CD4-positive, alpha-beta T cell treated with Interleukin-1 beta for 1 hour (primary cell): ENCODE results near the gene OSBPL6.
A peak's percentile ranks its signal among the peaks of the same experiment; 100 is the strongest.
"Not testable (repeated sequence)": the region's sequence is repeated elsewhere in the genome, so short reads cannot be mapped to it uniquely, and the experiment has no call there.

ENCODE experiments used
- DNase-seq, 2 donors: peaks; one replicate each; pipeline ENCODE4 v3.0.0-alpha.2; 2020 to 2022

Gene OSBPL6

DNA sequence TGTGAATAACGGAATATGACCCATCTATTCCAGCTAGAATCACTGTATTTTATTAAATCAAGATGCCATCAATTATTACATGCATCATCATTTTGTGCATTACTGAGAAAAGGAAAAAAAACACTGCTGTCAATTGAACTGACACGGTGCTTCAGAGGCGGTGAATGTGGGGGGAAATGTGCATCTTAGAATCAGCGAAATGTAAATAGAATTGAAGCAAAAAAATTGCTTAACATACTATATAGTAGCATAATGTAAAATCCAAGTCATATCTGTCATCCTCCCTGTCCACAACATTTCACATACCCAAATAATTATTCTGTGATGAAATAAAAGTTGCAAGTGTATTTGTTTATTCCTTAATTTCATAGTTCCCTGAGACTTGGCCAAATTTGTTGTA lies 172.1 kb downstream of the OSBPL6 start:
- DNase-seq = no peak

DNA sequence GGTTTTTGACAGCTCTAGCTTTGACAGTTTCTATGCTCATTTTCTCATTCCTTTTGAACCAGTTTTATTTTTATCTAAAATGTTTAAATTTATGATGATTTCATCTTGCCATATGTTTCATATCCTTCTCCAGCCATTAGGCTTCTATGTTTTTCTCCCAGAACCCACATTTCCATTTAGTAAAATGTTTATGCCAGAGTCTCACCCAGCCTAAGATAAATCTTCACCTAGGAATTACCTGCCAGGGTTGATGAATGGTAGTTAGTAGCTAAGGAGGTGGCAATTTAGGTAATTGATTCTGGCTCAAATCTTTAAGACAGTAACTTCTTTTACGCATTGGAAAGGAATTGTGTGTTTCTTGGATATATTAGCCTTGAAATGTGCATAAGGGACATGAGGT lies 173.0 kb downstream of the OSBPL6 start:
- no peak for DNase-seq

DNA sequence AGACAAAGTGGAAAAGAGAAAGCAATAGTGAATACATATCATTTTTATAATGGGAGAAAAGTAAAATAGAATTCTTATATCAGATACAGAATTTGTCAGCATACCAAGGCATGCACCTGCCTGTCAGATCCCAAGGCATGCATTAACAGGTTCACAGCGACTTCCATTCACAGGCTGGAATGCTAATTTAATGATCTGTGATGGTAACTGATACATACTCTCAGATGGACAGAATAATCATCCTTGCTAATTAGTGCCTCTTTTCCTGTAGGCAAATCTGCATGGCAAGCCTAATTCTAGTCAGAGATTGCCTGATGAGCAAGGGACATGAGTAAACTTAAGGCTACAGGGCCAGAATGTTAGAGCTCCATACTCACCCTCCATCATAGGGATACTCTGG lies 180.6 kb downstream of the OSBPL6 start:
- DNase-seq = no peak

DNA sequence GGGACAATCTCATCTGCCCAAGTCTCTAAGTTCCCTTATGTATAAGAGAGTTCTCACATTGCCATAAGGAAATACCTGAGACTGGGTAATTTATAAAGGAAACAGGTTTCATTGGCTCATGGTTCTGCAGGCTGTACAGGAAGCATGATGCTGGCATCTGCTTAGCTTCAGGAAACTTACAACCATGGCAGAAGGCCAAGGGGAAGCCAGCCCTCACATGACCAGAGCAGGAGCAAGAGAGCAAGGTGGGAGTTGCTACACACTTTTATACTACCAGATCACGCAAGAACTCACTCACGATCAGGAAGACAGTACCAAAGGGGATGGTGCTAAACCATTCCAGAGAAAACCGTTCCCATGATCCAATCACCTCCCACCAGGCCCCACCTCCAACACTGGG lies 182.7 kb downstream of the OSBPL6 start:
- no peak for DNase-seq

DNA sequence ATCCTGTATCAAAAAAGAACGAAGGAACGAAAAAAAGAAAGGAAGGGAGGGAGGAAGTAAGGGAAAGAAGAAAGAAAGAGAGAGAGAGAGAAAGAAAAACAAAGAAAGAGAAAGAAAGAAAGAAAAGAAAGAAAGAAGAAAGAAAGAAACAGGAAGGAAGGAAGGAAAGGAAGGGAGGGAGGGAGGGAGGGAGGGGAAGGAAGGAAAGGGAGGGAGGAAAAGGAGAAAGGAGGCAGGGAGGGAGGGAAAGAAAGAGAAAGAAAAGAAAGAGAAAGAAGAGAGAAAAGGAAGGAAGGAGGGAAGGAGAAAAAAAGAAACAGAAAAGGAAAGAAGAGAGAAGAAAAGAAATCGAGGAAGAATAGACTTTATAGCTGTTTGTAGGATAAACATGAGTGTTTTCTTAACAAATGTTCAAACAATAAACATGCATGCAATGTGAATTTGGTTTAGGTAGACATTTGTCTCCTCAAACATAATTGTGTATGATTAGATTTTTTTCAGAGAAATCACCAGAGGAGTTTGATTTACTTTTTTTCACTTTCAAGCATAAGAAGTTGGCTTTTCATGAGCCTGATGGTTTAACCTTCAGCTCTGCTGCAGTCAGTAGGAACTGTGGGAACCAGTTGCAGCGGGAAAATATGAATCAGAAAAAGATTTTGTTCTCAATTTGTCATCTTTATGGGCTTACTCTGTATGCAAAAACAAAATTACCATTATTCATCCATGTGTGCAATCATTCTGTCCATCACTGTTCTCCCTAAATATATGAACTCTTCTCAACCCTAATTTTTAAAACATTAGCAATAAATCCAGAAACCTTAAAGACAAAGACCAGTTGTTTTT lies 185.1 kb downstream of the OSBPL6 start:
- no peak for DNase-seq

DNA sequence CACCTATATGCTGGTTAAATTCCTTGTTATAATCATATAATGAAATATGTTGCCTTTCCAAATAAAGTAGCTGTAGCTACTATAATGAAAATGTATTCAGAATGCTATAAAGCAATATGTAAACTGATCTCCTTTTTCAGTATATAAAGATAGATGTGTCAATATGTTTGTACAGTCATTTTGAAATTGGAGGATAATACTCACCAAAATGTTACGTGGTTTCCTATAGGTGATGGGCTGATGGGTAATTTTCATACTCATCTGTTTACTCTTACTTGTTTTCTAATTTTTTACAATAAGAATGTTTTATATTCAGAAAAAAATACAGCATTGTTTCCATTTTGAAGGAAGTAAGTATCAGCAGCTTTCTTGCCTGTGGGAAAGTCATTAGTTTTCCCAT lies 186.5 kb downstream of the OSBPL6 start:
- DNase-seq = no peak

DNA sequence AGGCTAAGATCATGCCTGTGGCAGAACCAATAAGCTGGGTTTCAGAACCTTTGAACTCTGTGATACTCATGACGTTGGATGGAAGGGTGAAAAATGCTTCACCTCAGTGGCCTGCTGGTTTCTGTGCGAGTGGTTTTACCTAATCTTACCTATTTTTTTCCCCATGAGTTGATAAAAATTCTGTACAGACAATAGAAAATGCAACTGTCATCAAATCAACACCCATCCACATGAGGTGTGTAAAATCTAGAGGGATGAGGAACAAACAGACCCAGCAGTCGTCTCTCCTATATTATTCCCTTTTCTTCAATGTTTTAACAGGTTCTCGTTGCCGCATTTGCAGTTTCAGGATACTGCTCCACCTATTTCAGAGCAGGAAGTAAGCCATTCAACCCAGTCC lies 189.4 kb downstream of the OSBPL6 start:
- no peak for DNase-seq

DNA sequence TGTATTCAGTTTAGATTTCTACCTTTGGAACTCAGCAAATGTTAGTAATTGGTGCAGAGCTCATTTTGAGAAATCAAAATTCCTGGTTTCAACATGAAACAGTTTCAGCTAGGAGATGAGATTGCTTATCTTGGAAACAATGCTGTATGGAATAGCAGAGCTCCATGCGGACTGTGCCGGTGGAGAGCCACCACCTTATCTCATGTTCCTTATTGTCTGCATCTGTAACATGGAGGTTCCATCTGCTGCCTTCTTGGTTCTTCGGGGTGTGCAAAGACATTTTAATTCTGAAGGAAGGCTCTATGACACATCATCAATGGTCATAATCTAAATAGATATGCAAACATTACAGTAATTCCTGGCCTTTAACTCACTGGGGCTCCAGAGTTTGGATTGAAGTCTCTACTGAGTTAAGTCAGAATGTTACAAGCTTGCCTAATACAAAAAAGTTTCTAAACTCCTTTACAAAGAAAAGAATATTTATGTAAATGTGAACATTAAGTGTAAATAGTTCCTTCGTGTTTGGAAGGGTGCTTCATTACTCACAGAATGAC lies 191.4 kb downstream of the OSBPL6 start:
- no peak for DNase-seq

DNA sequence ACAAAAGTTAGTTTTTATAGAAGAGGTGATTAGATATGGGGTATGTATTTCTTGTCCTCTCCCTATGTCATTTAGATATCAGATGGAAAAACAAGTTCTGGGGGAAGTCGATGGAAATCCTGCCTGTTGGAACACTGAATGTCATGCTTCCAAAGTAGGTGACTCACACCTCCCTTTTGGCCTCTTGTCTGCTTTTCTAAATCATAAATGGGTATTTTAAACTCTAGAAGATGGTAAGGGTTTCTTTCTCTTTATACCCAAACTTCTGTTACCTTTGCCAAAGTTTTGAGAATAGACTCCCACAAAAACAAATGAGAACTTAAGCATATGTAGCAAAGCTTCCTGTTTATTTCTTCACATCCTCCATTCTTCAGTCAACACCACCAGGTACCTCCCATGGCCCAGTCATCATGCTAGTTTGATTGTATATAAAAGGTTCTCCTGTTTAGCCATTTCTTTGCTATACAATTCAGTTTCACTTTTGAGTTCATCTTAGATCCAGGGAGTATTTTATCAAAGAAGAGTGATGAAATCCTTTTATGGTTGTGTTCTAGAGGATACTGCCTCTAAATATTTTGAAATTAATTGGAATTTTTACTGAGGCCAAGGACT lies 192.8 kb downstream of the OSBPL6 start:
- DNase-seq = no peak

DNA sequence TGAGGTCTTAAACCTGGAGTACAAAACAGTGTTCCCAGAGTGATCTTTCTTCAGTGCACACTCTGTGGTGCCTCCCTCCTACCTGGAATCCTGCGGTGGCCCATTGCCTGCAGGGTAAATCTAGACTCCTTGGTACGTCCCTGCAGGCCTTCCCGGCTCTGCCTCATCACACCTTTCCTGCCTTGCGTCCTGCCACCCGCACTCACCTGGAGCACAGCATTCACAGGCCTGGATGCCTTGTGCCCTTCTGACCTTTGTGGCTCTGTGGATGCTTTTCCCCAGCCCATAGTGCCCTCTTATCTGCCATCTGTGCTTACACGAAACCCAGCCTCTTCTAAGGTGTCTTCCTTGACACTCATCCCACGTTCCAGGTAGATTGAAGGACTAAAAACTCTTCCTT lies 194.0 kb downstream of the OSBPL6 start:
- DNase-seq = no peak

DNA sequence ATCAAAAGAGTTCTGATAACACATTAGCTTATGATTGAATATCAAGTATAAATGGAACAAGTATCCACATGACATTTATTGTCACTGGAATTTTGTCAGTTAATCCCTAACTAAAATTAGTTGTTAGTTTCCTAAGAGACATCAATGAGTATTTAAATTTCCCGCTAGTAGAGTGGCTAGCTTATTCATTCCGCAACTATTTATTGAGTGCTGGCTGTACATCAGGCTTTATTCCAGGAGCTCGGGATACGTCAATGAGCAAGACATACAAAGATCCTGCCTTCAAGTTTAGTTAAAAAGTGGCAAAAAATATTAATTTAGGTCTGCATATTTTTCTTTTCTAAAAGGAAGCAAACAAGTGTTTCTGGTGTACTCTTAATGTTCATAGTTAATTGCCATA lies 197.4 kb downstream of the OSBPL6 start:
- DNase-seq = no peak

DNA sequence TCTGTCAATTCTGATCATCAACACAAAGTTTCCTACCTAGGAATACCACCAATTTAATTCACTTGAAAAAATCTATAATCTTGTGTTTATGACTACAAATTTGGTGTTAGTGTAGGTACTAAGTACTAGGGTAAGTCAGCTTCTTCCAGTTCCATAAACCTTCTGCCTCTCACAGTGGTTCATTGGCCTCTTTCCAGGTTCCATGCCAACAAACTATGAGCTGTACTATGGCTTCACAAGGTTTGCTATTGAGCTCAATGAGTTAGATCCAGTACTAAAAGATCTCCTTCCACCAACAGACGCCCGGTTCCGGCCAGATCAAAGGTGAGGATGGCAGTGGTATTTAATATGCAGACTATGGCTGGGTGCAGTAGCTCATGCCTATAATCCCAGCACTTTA lies 197.9 kb downstream of the OSBPL6 start:
- DNase-seq = no peak

DNA sequence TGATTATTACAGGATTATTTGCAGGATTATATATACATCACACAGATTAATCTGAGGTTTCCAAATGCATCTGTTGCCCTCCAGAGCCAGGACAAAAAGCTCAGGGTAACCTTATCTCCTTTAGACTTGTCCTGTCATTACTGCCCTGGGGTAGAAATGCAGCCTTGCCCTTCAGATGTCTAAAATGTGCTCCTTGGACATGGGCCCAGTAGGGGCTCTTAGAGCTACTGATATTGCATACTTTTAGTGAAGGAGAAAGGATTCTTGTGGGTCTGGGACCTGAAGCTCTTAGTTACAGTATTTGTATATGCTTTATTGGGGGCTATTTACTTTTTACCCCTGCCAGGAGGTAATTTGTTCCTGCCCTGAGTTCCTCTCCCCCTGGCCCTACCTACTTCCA lies 200.5 kb downstream of the OSBPL6 start:
- no peak for DNase-seq

DNA sequence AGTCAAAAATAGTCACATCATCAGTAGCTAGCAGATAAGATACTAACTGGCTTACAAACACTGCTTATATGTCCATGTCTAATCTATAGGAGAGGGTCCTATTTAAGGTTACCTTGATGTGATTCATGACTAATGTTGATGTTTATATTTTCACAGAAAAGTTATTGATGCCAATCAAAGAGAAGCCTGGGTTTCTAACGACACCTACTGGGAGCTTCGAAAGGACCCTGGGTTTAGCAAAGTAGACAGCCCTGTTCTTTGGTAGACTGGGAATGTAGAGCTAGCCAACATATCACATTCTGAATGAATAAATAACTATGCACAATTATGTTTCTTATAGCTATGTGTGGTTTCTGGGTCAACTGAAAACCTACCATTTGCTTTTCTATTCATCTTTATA lies 201.0 kb downstream of the OSBPL6 start:
- DNase-seq = no peak

DNA sequence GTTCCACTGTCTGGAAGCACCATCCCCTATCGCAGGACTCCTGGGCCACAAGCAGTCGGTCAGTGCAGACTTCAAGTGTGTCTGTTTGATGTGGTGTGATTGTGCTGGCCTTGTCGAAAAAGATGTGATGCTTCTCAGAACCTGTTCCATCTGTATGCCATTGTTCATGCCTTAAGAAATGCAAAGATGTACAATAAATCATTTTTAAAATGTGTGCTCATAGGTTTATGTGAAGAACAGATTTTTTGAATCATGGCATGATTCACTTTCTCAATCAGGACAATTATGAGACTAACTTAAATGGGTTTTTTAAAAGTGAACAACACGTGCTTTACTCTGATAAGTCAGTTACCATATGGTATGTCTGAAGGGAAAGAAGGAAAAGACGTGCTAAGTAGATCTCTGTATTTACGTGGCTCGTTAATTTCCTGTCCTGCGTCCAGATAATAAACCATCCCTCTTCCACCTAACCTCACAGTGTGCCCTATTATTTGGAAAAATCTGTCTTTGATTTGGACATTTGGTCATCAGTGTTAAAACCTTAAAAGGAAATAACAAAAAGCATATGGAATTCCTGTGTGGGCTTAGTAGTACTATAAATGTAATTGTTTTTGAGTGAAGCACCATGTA lies 201.7 kb downstream of the OSBPL6 start:
- DNase-seq = no peak

DNA sequence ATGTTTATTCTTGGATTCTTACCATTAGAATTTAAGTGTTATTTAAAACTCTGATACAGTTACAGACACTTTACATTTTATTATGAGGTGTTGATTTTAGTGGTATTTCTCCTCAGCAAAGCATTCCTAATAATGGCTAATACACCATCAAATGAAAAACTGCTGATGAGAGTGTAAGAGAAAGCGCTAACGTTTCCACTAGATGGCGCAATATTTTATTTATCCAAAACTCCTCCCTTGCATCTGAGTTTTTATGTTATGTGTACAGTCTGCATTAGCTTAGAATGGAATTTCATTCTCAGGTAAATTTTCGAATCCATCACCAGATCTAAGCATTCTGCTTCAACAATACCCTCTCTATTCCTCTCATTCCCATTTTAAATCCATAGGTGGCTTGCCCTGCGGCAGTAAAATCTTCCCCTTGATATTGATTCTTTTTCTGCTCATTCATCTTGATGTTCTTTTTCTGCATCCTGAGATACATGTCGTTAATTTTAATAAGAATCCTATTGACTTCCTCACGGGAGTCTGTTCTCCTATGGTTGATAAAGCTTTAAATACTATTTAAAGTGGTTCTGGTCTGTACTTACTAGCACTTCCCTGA lies 202.8 kb downstream of the OSBPL6 start:
- DNase-seq = peak in 1 of 2 donors; percentile 51

DNA sequence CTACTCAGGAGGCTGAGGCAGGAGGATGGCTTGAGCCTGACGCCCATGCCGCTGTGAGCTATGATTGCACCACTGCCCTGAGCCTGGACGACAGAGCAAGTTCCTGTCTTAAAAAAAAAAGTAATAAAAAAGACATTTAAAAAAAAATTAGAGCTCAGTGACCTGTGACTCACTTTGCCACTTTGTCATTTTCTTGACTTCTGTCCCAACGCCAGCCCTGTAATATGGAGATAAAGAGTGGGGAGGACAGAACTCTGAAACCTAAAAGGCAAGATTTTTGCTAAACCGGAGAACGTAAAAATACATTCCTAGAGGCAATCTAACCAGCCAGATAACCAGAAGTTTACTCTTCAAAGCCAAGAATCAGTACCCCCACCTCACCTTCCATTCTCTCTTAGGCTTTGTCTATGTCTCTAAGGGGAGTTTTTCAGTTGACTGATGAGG lies 207.7 kb downstream of the OSBPL6 start:
- no peak for DNase-seq

DNA sequence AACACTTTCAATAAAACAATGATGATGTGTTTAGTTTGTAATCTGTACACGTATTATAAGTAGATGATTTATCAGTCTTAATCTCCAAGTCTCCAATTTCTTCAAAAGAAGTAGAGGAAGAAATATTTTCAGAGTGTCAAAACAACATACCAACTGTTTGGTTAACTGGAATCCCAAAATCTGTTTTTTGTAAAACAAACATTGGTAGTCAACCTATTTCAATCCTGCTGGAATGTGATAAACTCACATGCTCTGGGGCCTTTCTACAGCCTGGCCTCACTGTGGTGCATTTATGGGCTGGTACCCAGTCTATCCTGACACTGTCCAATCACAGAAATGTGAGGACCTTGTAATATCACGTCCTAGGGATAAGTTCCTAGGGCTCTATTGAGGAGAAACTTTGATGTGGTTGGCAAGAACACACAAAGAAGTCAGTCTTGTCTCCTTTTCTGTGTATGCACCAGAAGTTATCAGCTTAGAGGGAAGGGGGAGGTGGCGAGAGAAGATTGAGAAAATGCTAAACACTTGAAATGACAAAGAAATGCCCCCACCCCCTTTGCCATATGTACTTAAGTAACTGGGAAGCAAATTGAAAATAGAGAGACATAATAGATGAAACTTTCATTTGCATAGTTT lies 209.5 kb downstream of the OSBPL6 start:
- DNase-seq = no peak

DNA sequence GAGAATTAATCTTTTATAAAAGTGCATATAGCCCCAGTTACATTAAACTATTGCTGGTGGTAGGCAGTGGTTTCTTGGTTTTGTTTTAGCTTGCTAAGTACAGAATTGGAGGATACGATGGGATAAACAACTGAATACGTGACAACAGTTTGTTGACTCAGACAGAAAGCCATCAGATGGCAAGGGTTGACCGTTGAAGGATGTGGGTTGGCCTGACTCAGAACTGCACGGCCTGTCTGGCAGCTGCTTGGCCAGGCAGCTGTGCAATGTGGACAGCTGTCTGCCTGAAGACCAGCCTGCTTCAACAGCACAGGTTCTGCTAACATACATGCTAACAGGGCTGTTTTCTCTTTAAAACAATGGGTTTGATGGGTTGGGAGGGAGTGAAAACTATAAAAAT lies 210.1 kb downstream of the OSBPL6 start:
- no peak for DNase-seq

DNA sequence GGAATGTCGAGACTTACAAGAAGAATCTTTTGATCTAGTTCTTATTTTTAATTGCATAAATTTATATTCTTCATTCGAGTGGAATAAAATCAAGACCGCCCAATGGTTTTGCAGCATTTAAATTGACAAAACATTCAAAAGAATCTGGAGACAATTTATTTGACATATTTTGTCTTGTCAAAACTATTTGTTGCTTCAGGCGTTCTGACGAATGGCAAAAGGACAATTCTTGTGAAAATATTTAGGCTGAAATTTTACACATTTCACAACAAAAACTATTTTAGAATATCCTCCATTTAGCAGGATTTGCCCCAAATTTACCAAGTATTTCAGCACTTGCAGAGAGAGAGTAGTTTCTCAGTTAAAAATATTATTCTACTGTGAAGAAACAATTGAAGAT lies 214.9 kb downstream of the OSBPL6 start:
- DNase-seq = no peak

DNA sequence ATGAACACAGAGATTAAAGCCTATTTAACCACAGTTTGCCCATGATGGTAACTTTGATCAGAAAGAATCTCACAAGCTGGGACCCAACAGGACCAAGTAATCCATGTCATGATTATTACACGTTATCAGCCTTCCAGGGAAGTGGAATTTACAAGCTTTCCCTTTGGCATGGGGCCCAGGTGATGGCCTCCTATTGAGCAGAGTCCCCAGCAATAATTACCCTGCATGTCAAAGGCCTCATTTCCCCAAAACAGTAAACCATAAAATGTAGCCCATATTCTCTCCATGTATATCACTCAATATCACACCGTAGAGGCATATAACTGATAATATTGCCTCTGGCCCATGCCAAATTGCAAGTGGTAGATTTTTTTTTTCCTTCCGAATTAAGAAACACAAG lies 217.7 kb downstream of the OSBPL6 start:
- no peak for DNase-seq

DNA sequence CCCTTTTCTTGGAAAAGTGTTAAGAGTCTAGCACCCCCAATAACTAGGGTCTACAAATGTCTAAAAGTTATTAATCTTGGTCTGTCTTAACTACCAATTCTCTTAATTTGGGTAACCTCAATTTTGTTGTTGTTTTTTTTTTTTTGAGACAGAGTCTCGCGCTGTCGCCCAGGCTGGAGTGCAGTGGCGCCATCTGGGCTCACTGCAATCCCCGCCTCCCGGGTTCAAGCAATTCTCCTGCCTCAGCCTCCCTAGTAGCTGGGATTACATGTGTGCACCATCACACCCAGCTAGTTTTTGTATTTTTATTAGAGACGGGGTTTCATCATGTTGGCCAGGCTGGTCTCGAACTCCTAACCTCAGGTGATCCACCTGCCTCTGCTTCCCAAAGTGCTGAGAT lies 218.1 kb downstream of the OSBPL6 start:
- DNase-seq = not testable (repeated sequence)
